Skeletal muscle tissue (tissue), 4 donors: ENCODE data around the gene CAPN10. TPM values are rescaled to one million over a fixed set of nuclear protein-coding genes. Genes with fewer than 3 reads are reported as not detected.
A peak's percentile ranks its signal among the peaks of the same experiment; 100 is the strongest.

Experiments used
- H3K27ac ChIP-seq: one replicate; pipeline ENCODE4 v1.7.0; 2013; ENCODE audit warnings: mild to moderate bottlenecking, low read depth, low read length, inconsistent platforms
- H3K27me3 ChIP-seq, 3 donors: one replicate each; pipeline ENCODE4 v1.7.0; 2013; ENCODE audit warnings: low read length in 3 of 3; ENCODE audit not compliant: control insufficient read depth in 3 of 3, insufficient read depth in 3 of 3
- H3K36me3 ChIP-seq, 3 donors: one replicate each; pipeline ENCODE4 v1.7.0; 2013; ENCODE audit warnings: low read length in 3 of 3; ENCODE audit not compliant: control insufficient read depth in 3 of 3, insufficient read depth in 3 of 3
- H3K4me1 ChIP-seq, 3 donors: one replicate each; pipeline ENCODE4 v1.7.0; 2013; ENCODE audit warnings: low read length in 3 of 3, mild to moderate bottlenecking in 3 of 3; ENCODE audit not compliant: control insufficient read depth in 3 of 3, insufficient read depth in 3 of 3
- H3K4me3 ChIP-seq, 3 donors: one replicate each; pipeline ENCODE4 v1.7.0; 2013; ENCODE audit warnings: low read length in 3 of 3
- H3K9ac ChIP-seq, 3 donors: one replicate each; pipeline ENCODE4 v1.7.0; 2013; ENCODE audit warnings: low read length in 3 of 3, mild to moderate bottlenecking in 3 of 3, moderate library complexity in 2 of 3, low read depth in 1 of 3
- H3K9me3 ChIP-seq, 3 donors: one replicate each; pipeline ENCODE4 v1.7.0; 2013; ENCODE audit warnings: low read length in 3 of 3; ENCODE audit not compliant: control insufficient read depth in 3 of 3
- total RNA-seq: library from RNA; depleted of rRNA; stranded (reverse); fragments of >200 nt; gene quantifications from one replicate; pipeline ENCODE4 v1.2.3, GENCODE V29; 2014
- donor health status: Osteomylitis.

The CAPN10 gene
- total RNA-seq, 1 donor from 2014 or later: 12.0 TPM

- no peaks in the 10 kb centered on the region for H3K9me3 ChIP-seq
- H3K4me3 ChIP-seq: no peak overlapping the region
- no peaks in the 10 kb centered on the region for H3K27me3 ChIP-seq
- H3K4me1 ChIP-seq: peaks cover 28 to 40% (median 30%) of the 10 kb centered on the region in 3 donors
- peaks cover 25 to 36% (median 26%) of the 10 kb centered on the region in 3 donors for H3K36me3 ChIP-seq
- no peak overlapping the region for H3K9ac ChIP-seq
- no peak overlapping the region for H3K27ac ChIP-seq
These were observed 2.8 kb downstream of the CAPN10 start for GRCh38 chr2:240589375-240589774.

GRCh38 chr2:240589850-240590525, 3.5 kb downstream of the CAPN10 start:
- peaks cover 22 to 34% (median 24%) of the 10 kb centered on the region in 3 donors for H3K4me1 ChIP-seq
- H3K27ac ChIP-seq: no peak overlapping the region

GRCh38 chr2:240590681-240591111, 4.2 kb downstream of the CAPN10 start:
- Histone ChIP-seq H3K9ac (no peak overlapping the region), H3K4me3 (no peak overlapping the region), H3K27me3 (no peaks in the 10 kb centered on the region), H3K36me3 (peaks cover 25 to 38% (median 26%) of the 10 kb centered on the region in 3 donors), H3K27ac (no peak overlapping the region), H3K9me3 (no peaks in the 10 kb centered on the region), H3K4me1 (peaks cover 17 to 31% (median 17%) of the 10 kb centered on the region in 3 donors)

More at GRCh38 chr2:240589850-240590525, 3.5 kb downstream of the CAPN10 start:
- H3K27me3 ChIP-seq: no peaks in the 10 kb centered on the region
- peaks cover 25 to 36% (median 26%) of the 10 kb centered on the region in 3 donors for H3K36me3 ChIP-seq
- H3K9me3 ChIP-seq: no peaks in the 10 kb centered on the region
- no peak overlapping the region for H3K9ac ChIP-seq
- H3K4me3 ChIP-seq: no peak overlapping the region

- Histone ChIP-seq H3K27ac (no peak overlapping the region), H3K9me3 (no peaks in the 10 kb centered on the region), H3K4me1 (peaks cover 20 to 31% (median 21%) of the 10 kb centered on the region in 3 donors), H3K36me3 (peaks cover 25 to 35% (median 26%) of the 10 kb centered on the region in 3 donors), H3K9ac (no peak overlapping the region), H3K4me3 (no peak overlapping the region), H3K27me3 (no peaks in the 10 kb centered on the region)
These were observed 4.7 kb downstream of the CAPN10 start for GRCh38 chr2:240591226-240591625.

- Histone ChIP-seq H3K4me3 (no peak overlapping the region), H3K4me1 (peaks cover 23 to 37% (median 24%) of the 10 kb centered on the region in 3 donors), H3K27me3 (no peaks in the 10 kb centered on the region), H3K9me3 (no peaks in the 10 kb centered on the region), H3K36me3 (peaks cover 25 to 35% (median 26%) of the 10 kb centered on the region in 3 donors), H3K9ac (no peak overlapping the region), H3K27ac (no peak overlapping the region)
These were observed 5.2 kb downstream of the CAPN10 start for GRCh38 chr2:240591784-240592183.

- no peaks in the 10 kb centered on the region for H3K27me3 ChIP-seq
- peaks cover 31 to 40% (median 33%) of the 10 kb centered on the region in 3 donors for H3K36me3 ChIP-seq
- H3K27ac ChIP-seq: no peak overlapping the region
- no peaks in the 10 kb centered on the region for H3K9me3 ChIP-seq
- H3K9ac ChIP-seq: no peak overlapping the region
- no peak overlapping the region for H3K4me3 ChIP-seq
- peaks cover 12 to 25% (median 12%) of the 10 kb centered on the region in 3 donors for H3K4me1 ChIP-seq
These were observed 6.6 kb downstream of the CAPN10 start for GRCh38 chr2:240593026-240593702.

GRCh38 chr2:240593703-240594451, 7.3 kb downstream of the CAPN10 start:
- Histone ChIP-seq H3K4me3 (no peak overlapping the region), H3K27ac (no peak overlapping the region), H3K9me3 (no peaks in the 10 kb centered on the region), H3K4me1 (peaks cover 7 to 19% (median 10%) of the 10 kb centered on the region in 3 donors), H3K9ac (peak overlapping the region in 1 of 3 donors; percentile 3), H3K36me3 (peaks cover 36 to 42% (median 38%) of the 10 kb centered on the region in 3 donors), H3K27me3 (no peaks in the 10 kb centered on the region)

GRCh38 chr2:240594511-240595380, 8.2 kb downstream of the CAPN10 start:
- Histone ChIP-seq H3K9me3 (no peaks in the 10 kb centered on the region), H3K27me3 (no peaks in the 10 kb centered on the region), H3K9ac (peak overlapping the region in 2 of 3 donors; percentile 3 to 27), H3K4me3 (no peak overlapping the region), H3K36me3 (peaks cover 37 to 41% (median 39%) of the 10 kb centered on the region in 3 donors), H3K4me1 (peaks cover 7 to 19% (median 10%) of the 10 kb centered on the region in 3 donors), H3K27ac (no peak overlapping the region)
